Head of caudate nucleus (tissue), 42 donors: Measurements from ENCODE around the gene KCNQ1.
A peak's percentile ranks its signal among the peaks of the same experiment; 100 is the strongest.

Experiments used
- DNase-seq, 42 donors: peaks; one replicate each; pipeline versions ENCODE4 v3.0.0 to v3.0.0-alpha.2; 2020 to 2021; ENCODE audit warnings: mixed read lengths in 7 of 42
- intact Hi-C: fragments of 100-400 bp; cut with DNase I; formaldehyde crosslinking; loops from one replicate; pipeline ENCODE4 v1.15.0; 2022

KCNQ1 gene

DNA sequence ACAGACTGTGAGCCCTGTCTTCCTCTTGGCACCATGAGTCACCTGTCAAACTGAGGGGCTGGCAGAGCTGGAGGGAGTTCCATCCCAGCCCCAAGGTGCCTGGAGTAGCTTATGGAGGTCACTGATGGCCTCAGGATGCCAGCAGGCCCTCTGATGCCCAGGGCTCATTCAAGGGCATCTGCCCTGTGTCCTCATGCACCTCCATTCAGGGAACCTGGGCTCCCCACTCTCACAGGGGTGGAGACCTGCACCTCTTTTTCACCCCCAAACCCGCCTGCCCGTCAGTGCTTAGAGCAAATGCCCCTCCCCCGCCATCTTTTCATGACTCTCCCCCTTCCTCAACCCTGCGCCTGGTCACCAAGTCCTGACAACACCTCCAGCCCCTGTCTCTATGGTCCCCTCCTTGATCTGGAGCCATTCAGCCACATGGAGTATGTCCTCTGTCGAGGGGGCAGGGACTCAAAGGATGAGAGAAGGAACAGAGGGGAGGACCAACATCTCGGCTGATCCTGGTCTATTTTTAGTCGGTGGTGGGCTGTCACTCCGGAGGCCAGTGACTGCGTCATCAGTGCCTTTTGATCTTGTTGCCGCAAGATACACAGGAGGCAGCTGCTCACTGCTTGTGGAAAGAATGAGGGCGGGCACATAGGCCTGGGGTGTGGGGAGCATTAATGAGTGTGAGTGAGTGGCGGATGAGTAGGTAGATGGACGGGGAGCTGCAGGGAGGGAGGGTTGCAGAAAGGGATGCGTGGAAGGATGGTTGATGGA, 368.5 kb downstream of the KCNQ1 start:
- peak in 8 of 42 donors; percentile 15 to 55 (median 36) for DNase-seq
- intact Hi-C loops = no loop called here

DNA sequence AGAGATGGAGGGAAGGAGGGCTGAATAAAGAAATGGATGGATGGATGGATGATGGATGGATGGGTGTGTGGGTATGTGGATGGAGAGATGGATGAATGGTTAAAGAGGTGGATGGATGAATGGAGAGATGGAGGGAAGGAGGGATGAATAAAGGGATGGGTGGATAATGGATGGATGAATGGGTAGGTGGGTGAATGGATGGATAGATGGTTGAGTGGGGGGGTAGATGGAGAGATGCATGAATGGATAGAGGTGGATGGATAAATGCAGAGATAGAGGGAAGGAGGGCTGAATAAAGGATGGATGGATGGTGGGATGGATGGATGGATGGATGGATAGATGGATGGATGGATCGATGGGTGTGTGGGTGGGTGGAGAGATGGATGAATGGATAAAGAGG, 369.2 kb downstream of the KCNQ1 start:
- no peak for DNase-seq
- intact Hi-C loops = no loop called here

DNA sequence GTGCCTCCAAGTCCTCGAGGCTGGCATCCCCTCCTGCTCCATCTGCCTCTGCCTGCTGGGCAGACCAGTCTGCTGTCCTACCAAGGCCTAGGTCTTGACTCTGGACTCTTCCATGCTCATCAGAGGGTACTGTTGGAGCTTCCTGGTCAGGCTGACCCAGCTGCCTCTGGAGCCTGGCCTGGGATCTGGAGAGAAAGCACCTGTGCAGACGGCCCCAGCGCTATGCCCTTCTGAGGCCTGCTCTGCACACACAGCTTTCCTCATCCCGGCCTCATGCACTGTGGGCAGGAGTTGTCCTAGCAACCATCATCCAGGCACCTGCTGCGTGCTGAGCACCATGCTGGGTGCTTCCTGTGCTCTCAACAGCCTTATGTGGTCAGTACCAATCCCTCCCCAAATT, 369.9 kb downstream of the KCNQ1 start:
- DNase-seq = no peak
- intact Hi-C loops = no loop called here

DNA sequence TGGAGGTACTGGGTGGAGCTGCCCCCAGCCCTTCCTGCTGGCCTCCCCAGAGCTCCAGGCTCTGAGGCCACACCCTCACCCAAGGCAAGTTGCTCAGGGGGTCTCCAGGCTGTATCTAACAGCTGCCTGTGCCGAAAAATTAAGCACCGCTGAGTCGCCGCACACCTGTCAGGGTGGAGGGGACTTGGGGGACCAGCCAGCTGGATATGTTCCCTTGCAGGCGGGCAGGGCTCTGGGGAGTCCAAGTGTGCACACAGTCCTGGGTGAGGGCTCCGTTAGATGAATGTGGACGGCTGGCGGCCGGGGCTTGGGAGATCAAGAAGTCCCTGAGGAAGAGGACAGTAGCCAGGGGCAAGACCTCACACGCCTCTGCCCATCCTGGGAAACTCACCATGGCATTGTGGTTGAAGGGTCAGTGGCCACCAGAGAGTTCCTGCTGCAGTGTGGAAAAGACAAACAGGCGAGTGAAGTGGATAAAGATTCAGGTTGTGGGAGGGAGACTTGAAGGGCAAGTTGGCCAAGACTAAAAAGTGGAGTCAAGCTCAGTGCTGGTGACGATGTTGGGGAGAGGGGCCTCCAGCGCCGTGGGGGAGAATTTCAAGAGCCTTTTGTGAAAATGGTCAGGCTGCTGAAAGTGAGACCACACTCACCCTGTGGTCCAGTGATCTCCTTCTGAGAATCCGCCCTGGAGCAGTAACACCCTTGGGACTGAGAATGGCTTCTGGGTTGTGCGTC, 371.1 kb downstream of the KCNQ1 start:
- no peak for DNase-seq

DNA sequence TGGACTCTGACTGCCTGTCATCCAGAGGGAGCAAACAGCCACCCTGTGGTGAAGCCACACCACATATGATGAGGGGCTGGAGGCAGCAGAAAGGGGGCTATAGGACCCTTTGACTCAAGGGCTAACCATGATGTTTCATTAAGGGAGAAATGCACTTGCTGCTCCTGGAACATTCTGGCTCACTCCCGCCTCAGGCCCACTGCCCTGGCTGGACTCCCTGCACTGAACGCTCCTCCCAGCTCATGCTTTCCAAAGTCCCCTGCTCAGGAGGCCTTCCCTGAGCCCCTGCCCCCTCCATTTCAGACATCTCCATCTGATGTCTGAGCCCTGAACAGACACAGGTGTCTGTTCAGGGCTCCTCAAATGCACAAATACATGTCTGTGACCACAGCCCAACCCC, 371.7 kb downstream of the KCNQ1 start:
- intact Hi-C loops = no loop called here
- DNase-seq = no peak

More for the DNA sequence above, 371.1 kb downstream of the KCNQ1 start:
- intact Hi-C loops = no loop called here

DNA sequence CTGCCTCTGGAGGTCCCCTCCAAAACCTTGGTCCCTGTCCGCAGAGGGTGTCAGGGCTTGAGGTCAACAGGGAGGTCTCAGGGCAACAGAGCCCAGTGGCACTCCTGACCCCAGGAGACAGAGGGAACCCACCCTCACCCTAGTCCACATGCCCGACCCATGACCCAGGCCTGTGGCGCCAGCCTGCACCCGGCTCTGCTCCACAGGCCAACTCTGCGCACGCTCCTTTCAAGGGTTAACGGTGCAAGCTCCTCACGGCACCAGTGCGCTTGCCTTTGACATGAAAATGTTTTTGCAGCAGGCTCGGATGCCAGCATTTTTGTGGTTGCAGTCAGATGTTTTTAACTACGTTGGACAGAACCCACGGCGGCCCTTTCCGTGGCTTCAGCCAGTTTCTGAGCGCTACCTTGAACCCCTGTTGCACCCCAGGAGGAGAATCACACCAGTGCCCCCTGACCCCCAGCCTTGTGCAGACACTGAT, 372.2 kb downstream of the KCNQ1 start:
- DNase-seq = no peak
- intact Hi-C loops = no loop called here

DNA sequence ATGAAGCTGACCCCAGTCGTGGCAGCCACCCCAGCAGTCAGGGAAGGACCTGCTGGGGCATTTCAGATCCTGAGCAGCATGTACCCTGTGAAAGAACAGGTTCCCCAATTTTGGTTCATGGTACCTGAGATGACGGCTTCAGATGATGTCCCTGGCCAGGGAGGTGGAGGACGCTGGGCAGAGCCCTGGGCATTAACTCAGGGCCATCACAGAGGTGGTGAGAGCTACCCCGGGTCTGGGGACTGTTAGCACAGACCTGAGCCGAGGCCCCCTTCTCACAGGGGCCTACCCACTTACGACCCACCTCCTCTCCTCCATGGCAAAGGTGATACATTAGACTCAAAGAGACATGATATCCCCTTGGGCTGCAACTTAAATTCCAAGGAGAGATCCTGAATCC, 372.6 kb downstream of the KCNQ1 start:
- intact Hi-C loops = no loop called here
- no peak for DNase-seq

DNA sequence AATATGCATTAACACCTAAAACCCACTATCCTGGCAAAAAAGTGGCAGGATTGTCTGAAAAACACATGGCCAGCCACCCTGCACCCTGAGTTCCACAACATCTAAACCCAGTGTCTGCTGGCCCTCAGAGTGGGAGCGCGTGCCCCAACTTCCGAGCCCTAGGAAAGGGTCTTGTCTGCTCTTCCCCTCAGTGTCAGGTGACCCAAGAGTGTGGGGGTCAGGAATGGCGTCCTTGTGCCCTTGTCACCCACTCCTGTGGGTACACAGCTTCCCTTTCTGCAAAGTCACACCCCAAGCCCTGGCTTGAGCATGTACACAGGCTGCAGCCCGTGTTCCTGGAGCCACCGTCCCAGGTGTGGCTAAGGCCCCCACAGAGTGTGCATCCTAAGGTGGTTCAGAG, 373.2 kb downstream of the KCNQ1 start:
- intact Hi-C loops = no loop called here
- no peak for DNase-seq

DNA sequence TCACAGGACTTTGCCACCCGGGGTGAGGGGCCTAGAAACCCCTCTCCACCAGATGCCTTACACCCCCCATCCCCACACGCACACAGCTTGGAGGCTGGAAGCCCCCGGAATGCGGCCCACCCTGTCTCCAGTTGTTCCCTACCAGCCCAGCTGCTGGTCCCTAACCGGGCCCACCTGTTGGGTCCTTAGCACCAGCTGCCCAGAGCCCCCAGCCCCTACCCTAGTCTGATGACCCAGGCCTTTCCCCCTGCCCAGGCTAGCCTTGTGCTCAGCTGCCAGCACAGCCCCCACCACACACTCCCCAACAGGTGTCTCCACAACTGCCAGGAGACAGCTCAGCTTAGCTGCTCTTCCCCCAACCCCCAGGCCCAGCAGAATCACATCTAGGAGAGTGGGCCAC, 373.7 kb downstream of the KCNQ1 start:
- DNase-seq = no peak
- intact Hi-C loops = no loop called here

DNA sequence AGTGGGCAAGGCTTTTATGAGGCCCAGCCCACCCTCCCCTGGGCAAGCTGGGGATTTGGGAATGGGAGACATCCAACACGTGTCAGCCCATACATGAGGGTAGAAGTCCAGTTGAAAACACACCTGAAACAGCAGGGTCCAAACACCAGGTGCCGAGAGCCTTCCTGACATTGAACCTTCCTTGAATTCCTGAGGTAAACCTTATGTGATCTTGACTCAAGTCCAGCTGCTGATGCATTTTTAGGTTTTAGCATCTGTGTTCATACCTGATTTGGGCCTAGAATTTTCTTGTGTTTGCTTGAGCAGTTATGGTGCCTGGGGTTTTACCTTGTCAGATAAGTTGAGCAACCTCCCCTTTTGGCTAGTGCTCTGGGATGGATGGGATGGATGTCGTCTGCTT, 374.5 kb downstream of the KCNQ1 start:
- intact Hi-C loops = no loop called here
- DNase-seq = no peak

DNA sequence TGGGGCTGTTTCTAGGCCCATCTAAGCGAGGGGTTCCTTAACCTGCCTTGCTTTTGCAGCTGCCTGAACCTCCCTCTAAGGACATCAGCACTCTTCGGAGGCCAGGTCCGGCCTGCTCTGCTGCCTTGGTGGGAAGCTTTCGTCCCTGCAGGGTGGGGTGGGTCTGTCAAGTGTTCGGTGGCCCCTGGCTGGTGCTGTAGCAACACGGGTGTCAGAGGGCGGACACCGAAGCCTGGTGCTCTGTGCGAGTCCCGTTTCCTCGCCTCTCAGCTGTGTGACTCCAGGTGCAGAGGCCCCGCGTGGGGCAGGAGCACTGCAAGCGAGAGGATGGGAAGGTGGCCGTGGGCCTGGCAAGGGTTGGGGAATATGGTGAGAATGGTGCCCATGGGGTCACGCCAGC, 376.2 kb downstream of the KCNQ1 start:
- intact Hi-C loops = no loop called here
- DNase-seq = no peak

DNA sequence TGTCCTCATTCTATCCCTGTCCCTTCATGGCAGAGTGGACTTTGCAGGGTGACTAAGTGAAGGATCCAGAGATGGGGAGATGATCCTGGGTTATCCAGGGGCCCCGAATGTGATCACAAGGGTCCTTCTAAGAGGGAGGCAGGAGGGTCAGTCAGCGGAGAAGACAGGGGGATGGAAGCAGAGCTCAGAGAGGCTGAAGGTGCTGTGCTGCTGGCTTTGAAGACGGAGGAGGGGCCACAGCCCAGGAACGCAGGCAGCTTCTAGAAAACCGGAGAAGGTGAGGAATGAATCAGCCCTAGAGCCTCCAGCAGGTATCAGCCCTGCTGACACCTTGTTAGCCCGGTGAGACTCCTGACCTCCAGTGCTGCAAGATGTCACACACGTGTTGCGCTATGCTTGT, 377.1 kb downstream of the KCNQ1 start:
- no peak for DNase-seq
- intact Hi-C loops = no loop called here

DNA sequence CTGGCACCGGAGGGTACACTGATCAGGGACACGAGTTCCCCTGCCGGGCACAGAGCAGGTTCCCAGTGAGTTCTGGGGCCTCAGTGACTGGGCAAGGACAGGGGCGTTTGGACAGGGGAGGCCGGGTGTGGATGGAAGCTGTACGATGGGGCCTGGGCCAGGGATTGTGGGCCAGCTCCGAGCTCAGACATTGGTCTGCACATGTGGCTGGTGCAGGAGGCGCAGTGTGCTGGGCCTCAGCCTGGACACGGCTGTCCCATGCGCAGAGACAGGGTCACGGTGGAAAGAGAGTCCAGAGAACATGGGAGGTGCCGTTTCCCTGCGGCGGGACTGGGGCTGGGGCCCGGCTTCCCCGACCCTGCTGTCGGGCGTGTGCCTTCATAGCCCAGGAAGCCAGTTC, 380.0 kb downstream of the KCNQ1 start:
- no peak for DNase-seq
- intact Hi-C loops = no loop called here

DNA sequence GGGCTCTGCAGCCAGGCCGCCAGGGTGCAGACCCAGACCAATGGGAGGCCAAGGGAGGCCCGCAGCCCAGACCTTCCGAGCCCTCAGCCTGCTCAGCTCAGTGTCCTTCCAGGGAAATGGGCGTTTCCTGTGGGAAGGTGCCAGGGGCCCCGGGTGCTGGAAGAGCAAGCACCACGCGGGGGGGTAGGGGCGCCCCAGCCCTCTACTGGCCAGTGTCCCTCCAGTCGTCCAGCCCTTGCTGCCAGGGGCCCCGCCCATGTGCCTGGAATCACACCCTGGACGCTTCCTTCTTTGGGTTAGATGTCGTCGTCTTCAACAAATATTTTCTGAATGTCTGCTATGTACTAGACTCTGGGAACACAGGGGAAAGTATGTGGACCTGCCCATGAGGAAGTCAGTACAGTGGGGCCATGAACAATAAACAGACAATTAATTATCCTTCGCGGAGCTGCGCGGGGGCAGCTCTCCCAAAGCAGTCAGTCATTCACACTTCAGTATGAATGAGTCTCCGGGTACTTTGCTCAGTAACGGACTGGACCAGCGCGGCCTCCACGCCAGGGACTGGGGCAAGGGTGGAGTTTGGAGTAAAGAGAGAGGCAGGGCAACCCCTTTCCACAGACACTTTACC, 380.6 kb downstream of the KCNQ1 start:
- intact Hi-C loops = no loop called here
- no peak for DNase-seq

DNA sequence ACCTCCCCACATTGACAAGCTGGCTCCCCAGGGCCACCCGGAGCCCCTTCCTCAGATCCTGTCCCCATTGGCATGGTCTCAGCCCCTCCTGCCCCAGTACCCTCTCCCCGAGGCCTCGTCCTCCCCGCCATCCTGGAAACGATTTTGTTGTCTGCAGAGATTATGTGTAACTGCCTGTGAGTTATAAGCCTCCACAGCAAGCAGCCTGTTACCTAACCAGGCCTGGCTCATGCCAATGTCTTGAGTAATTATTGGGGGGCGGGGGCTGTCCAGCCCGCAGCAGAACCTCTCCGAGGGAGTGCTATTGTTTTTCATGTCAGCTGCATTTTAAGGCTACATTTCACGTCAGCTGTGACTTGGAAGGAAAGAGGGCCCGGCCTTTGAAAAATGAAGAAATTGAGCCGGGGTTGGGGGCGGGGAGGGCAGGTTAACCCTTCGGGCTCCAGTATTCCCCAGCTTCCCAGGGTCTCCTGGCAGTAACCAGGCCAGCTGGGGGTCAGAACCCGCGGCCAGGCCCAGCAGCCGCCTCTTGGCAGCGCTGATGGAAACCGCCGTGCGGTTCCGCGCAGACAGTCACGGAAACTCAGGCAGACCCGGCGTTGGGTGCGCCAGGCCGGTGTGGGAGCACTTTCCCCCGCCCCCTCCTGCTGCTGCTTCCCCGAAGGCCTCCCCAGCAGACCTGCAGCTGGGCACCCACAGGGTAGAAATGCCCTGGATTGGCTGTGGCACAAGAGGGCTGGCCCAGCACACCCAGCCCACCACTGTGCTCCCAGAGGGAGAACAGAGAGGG, 381.3 kb downstream of the KCNQ1 start:
- intact Hi-C loops = no loop called here

DNA sequence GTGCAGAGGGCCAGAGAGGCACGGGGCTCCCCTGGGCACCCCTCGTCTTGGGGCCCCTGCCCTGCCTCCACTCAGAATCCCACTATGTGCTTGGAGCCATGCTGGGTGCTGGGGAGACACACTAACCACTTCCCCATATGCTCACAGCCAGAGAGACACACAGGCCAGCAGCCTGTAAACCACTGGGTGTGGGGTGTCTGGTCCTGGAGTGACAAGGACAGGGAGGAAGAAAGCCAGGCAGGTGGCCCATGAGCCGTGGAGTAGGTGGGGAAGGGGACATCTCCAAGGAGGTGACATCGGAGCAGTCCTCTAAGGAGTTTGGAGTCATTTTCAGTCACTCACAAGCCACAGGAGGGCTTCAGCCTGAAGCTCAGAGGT, 381.9 kb downstream of the KCNQ1 start:
- DNase-seq = peak in 7 of 42 donors; percentile 16 to 46 (median 31)
- intact Hi-C loops = no loop called here

More for the DNA sequence above, 381.3 kb downstream of the KCNQ1 start:
- peak in 22 of 42 donors; percentile 13 to 62 (median 32) for DNase-seq

DNA sequence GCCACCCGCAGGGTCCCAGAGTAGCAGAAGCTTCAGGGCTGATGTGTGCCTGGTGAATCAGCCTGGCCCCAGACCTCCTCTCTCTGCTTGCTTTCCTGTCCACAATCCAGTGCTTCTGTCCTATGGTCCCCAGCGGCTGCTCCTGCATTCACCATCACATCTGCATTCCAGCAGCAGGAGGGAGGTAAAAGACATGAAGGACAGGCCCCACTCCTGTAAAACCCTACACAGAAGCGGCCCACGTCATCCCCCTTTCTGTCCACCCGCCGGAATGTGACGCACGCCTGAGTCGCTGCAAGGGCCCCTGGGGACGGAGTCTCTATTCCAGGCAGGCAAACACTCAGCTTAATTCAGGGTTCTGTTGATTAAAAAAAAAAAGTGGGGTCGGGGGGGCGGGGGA, 382.4 kb downstream of the KCNQ1 start:
- no peak for DNase-seq
- intact Hi-C loops = no loop called here

DNA sequence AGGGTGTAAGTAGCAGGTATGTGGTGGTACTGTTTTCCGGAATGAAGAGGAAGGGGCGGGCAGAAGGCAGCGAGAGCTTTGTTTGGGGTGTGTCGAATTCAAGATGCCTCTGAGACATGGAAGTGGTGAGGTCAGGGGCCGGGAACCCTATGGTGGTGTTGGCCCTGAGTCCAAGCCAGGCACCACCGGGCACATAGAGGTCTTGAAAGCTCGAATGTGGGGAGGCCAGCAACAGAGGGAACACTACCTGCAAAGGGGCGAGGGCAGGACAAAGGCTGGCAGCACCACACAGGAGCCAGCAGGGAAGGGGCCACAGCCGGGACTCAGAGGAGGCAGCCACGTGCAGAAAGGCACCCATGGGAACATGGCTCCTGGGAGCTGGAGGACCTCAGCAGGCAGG, 383.0 kb downstream of the KCNQ1 start:
- DNase-seq = no peak
- intact Hi-C loops = no loop called here

DNA sequence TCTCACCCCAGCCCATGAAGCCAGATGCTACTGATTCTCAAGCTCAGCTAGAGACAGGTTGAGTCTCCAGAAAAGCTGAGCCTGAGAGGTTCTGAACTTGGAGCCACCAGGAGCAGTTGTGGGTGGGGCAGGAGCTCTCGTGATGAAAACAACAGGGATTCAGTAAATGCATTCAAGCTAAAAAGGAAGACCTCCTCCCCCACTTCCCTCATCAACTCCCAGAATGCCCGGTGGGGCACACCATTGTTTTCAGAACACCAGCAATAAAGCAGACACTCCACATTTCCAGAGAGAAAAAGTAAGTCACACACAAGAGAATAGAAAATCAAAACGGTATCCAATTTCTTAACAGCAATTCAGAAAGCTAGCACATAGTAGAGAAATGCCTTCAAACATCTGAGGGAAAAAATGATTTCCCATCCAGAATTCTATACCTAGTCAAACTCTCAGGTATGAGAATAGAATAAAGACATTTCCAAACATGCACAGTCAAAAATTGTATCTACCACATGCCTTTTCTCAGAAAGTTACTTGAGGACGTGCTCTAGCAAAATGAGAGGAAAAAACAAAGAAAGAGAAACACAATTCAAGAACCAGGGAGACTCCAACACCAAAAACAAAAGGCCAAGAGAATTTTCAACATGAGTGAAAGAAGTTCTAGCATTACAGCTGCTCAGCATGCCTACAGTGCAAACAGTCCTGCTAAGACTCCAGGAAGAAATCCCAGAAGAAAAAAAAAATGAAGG, 383.9 kb downstream of the KCNQ1 start:
- intact Hi-C loops = no loop called here
- no peak for DNase-seq
